Fibroblast of villous mesenchyme (primary cell): ENCODE results near the gene NOSIP. TPM values are rescaled to one million over a fixed set of nuclear protein-coding genes. Genes with fewer than 3 reads are reported as not detected.

Source experiments
- DNase-seq: peaks from one replicate; pipeline ENCODE4 v3.0.0-alpha.2; 2010; ENCODE audit warnings: low read depth
- H3K4me3 ChIP-seq: 2 replicates; pipeline ENCODE4 v1.5.1; 2011; ENCODE audit warnings: low read depth, mild to moderate bottlenecking, low read length
- total RNA-seq: library from RNA; depleted of rRNA; stranded (reverse); fragments of >200 nt; gene quantifications from 2 replicates; pipeline ENCODE4 v1.2.3, GENCODE V29; 2012
- TF ChIP-seq, protein P1 (sequence below): IDR thresholded peaks from 2 replicates; pipeline ENCODE4 v1.5.1; 2012; ENCODE audit warnings: low read depth, mild to moderate bottlenecking, low read length; ENCODE audit not compliant: insufficient read depth

NOSIP gene
- total RNA-seq, 1 donor: 76.9 TPM

GRCh38 chr19:49556412-49557398 lies 23.7 kb downstream of the NOSIP start:
- TF ChIP-seq, protein P1, sequence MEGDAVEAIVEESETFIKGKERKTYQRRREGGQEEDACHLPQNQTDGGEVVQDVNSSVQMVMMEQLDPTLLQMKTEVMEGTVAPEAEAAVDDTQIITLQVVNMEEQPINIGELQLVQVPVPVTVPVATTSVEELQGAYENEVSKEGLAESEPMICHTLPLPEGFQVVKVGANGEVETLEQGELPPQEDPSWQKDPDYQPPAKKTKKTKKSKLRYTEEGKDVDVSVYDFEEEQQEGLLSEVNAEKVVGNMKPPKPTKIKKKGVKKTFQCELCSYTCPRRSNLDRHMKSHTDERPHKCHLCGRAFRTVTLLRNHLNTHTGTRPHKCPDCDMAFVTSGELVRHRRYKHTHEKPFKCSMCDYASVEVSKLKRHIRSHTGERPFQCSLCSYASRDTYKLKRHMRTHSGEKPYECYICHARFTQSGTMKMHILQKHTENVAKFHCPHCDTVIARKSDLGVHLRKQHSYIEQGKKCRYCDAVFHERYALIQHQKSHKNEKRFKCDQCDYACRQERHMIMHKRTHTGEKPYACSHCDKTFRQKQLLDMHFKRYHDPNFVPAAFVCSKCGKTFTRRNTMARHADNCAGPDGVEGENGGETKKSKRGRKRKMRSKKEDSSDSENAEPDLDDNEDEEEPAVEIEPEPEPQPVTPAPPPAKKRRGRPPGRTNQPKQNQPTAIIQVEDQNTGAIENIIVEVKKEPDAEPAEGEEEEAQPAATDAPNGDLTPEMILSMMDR: no peak
- no peak overlapping the region for H3K4me3 ChIP-seq
- DNase-seq: no peak

- TF ChIP-seq, protein P1: no peak
- DNase-seq: peak; percentile 58
- H3K4me3 ChIP-seq: no peak overlapping the region
Measured at GRCh38 chr19:49555600-49556411, 24.6 kb downstream of the NOSIP start.

DNA sequence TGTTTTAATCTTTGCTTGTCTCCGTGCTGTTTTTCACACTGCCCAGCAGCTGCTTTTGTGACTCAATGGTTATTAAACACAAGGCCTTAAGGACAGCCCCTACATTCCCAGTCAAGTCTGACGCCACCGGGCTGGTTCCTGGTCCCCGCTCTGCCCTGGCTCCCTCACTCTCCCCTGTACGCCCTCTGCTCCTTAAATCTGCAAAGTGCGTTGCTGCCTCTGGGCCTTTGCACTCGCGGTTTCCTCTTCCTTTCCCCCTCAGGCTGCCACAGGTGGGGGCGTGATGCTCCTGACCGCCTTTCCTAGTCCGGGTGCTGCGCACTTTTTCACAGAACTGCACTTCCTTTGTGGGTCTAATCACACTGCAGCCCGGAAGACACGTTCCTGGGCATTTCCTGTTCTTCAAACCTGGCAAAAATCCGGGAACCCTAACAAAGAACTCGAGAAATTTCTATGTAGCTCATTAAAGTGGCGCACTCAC lies 25.6 kb downstream of the NOSIP start:
- TF ChIP-seq, protein P1: no peak
- DNase-seq: peak; percentile 79

GRCh38 chr19:49553451-49554271 lies 26.7 kb downstream of the NOSIP start:
- no peak overlapping the region for H3K4me3 ChIP-seq
- DNase-seq: peak; percentile 45
- TF ChIP-seq, protein P1: no peak

More for the DNA sequence above, 25.6 kb downstream of the NOSIP start:
- no peak overlapping the region for H3K4me3 ChIP-seq

- no peak overlapping the region for H3K4me3 ChIP-seq
- no peak for DNase-seq
- TF ChIP-seq, protein P1: no peak
Measured at GRCh38 chr19:49552749-49553148, 27.6 kb downstream of the NOSIP start.

- H3K4me3 ChIP-seq: no peak overlapping the region
- DNase-seq: no peak
- TF ChIP-seq, protein P1: no peak
Measured at GRCh38 chr19:49551531-49551930, 28.8 kb downstream of the NOSIP start.
